Activated CD4-positive, CD25-positive, alpha-beta regulatory T cell (primary cell): ENCODE results near the gene GTSE1.
A peak's percentile ranks its signal among the peaks of the same experiment; 100 is the strongest.

Experiments
- DNase-seq, 4 experiments: peaks; one replicate each; lab custom pipeline; 2025; lab: John Stamatoyannopoulos, UW

Gene GTSE1

GRCh38 chr22:46352691-46353386 lies 56.2 kb downstream of the GTSE1 start:
- DNase-seq: no peak

GRCh38 chr22:46353483-46354105 lies 56.9 kb downstream of the GTSE1 start:
- no peak for DNase-seq

GRCh38 chr22:46354176-46354992 lies 57.7 kb downstream of the GTSE1 start:
- DNase-seq: no peak

- no peak for DNase-seq
Observed at GRCh38 chr22:46354993-46355305, 58.3 kb downstream of the GTSE1 start.

- DNase-seq: peak; percentile 19 to 33 (median 22)
Observed at GRCh38 chr22:46355369-46355995, 58.8 kb downstream of the GTSE1 start.

- DNase-seq: no peak
Observed at GRCh38 chr22:46355996-46356471, 59.4 kb downstream of the GTSE1 start.

- DNase-seq: no peak
Observed at GRCh38 chr22:46356496-46357480, 60.1 kb downstream of the GTSE1 start.

- DNase-seq: no peak
Observed at GRCh38 chr22:46357711-46358520, 61.2 kb downstream of the GTSE1 start.

- no peak for DNase-seq
Observed at GRCh38 chr22:46358766-46359165, 62.1 kb downstream of the GTSE1 start.

- no peak for DNase-seq
Observed at GRCh38 chr22:46359362-46359761, 62.7 kb downstream of the GTSE1 start.

GRCh38 chr22:46360097-46360496 lies 63.4 kb downstream of the GTSE1 start:
- no peak for DNase-seq

GRCh38 chr22:46360891-46361290 lies 64.2 kb downstream of the GTSE1 start:
- no peak for DNase-seq

GRCh38 chr22:46361826-46362202 lies 65.1 kb downstream of the GTSE1 start:
- no peak for DNase-seq

GRCh38 chr22:46362203-46362933 lies 65.7 kb downstream of the GTSE1 start:
- DNase-seq: no peak

GRCh38 chr22:46362934-46363515 lies 66.4 kb downstream of the GTSE1 start:
- no peak for DNase-seq

GRCh38 chr22:46363611-46364321 lies 67.1 kb downstream of the GTSE1 start:
- no peak for DNase-seq

GRCh38 chr22:46364341-46365165 lies 67.9 kb downstream of the GTSE1 start:
- no peak for DNase-seq

GRCh38 chr22:46365166-46365624 lies 68.5 kb downstream of the GTSE1 start:
- DNase-seq: no peak
